GM23338 (cell line): Measurements from ENCODE around the gene PCDHGB5. TPM values are rescaled to one million over a fixed set of nuclear protein-coding genes. Genes with fewer than 3 reads are reported as not detected.

Experiments
- ATAC-seq: fragments of 200-7000 bp; cut with Tn5 transposase; 3 replicates; pipeline ENCODE4 v1.9.1; 2020
- DNase-seq: peaks from one replicate; pipeline ENCODE4 v3.0.0-alpha.2; 2015; ENCODE audit warnings: low spot score
- H2AFZ ChIP-seq: fragments of 200-600 bp; sonication (generic); 2 replicates; pipeline ENCODE4 v1.8.0; 2016; ENCODE audit warnings: antibody characterized with exemption, mild to moderate bottlenecking, moderate library complexity
- H3F3A ChIP-seq: fragments of 200-600 bp; sonication (generic); replicated peaks from 2 replicates; pipeline ENCODE4 v1.8.0; 2017; ENCODE audit warnings: antibody characterized with exemption, mixed run types, low read depth
- H3K27ac ChIP-seq: fragments of 200-600 bp; sonication (generic); 2 replicates; pipeline ENCODE4 v1.6.1; 2016; ENCODE audit warnings: low read depth
- H3K27me3 ChIP-seq: fragments of 200-600 bp; sonication (generic); 2 replicates; pipeline ENCODE4 v1.8.0; 2016; ENCODE audit warnings: mild to moderate bottlenecking, mixed run types, moderate library complexity; ENCODE audit not compliant: insufficient read depth
- H3K36me3 ChIP-seq: fragments of 200-600 bp; sonication (generic); 2 replicates; pipeline ENCODE4 v1.8.0; 2016; ENCODE audit warnings: mild to moderate bottlenecking; ENCODE audit not compliant: insufficient read depth
- H3K4me1 ChIP-seq: fragments of 200-600 bp; sonication (generic); 2 replicates; pipeline ENCODE4 v1.8.0; 2016; ENCODE audit warnings: mild to moderate bottlenecking, moderate library complexity; ENCODE audit not compliant: insufficient read depth
- H3K4me2 ChIP-seq: fragments of 200-600 bp; sonication (generic); 2 replicates; pipeline ENCODE4 v1.7.1; 2017; ENCODE audit warnings: mixed run types
- H3K4me3 ChIP-seq: fragments of 200-600 bp; sonication (generic); 2 replicates; pipeline ENCODE4 v1.6.1; 2016; ENCODE audit warnings: mixed run types
- H3K79me2 ChIP-seq: fragments of 200-600 bp; sonication (generic); replicated peaks from 2 replicates; pipeline ENCODE4 v1.8.0; 2017; ENCODE audit warnings: mild to moderate bottlenecking; ENCODE audit not compliant: insufficient read depth
- H3K9me2 ChIP-seq: fragments of 200-600 bp; sonication (generic); 2 replicates; pipeline ENCODE4 v1.8.0; 2017; ENCODE audit not compliant: insufficient read depth
- H4K20me1 ChIP-seq: fragments of 200-600 bp; sonication (generic); replicated peaks from 2 replicates; pipeline ENCODE4 v1.8.0; 2017; ENCODE audit warnings: mild to moderate bottlenecking; ENCODE audit not compliant: insufficient read depth
- H3K27ac Mint-ChIP-seq: 2 replicates; pipeline ENCODE4 v1.8.0; 2020; ENCODE audit warnings: inconsistent platforms, mild to moderate bottlenecking, moderate library complexity, mixed read lengths
- H3K27me3 Mint-ChIP-seq: 3 replicates; pipeline ENCODE4 v1.8.0; 2022; ENCODE audit warnings: low read depth, mild to moderate bottlenecking, moderate library complexity, mixed read lengths, inconsistent platforms; ENCODE audit not compliant: insufficient read depth, poor library complexity
- H3K36me3 Mint-ChIP-seq: 3 replicates; pipeline ENCODE4 v1.8.0; 2021; ENCODE audit warnings: low read depth, mild to moderate bottlenecking, inconsistent platforms, moderate library complexity, mixed read lengths
- H3K4me1 Mint-ChIP-seq: 3 replicates; pipeline ENCODE4 v1.8.0; 2020; ENCODE audit warnings: mild to moderate bottlenecking, inconsistent platforms, mixed read lengths
- H3K4me3 Mint-ChIP-seq: 3 replicates; pipeline ENCODE4 v1.8.0; 2021; ENCODE audit warnings: moderate library complexity, mild to moderate bottlenecking, inconsistent platforms, mixed read lengths
- H3K9me3 Mint-ChIP-seq: 3 replicates; pipeline ENCODE4 v1.8.0; 2020; ENCODE audit warnings: moderate library complexity, mild to moderate bottlenecking, inconsistent platforms, mixed read lengths
- EZH2 ChIP-seq: fragments of 200-600 bp; sonication (generic); IDR thresholded peaks from one replicate; pipeline ENCODE4 v1.8.0; 2017; ENCODE audit warnings: antibody characterized with exemption, mild to moderate bottlenecking, low read depth; ENCODE audit not compliant: unreplicated experiment
- JUNB ChIP-seq: IDR thresholded peaks from one replicate; pipeline ENCODE4 v1.6.1; 2016; ENCODE audit warnings: antibody characterized with exemption; ENCODE audit not compliant: unreplicated experiment
- NANOG ChIP-seq: IDR thresholded peaks from 2 replicates; pipeline ENCODE4 v1.6.1; 2016; ENCODE audit warnings: antibody characterized with exemption, borderline replicate concordance
- POLR2AphosphoS5 ChIP-seq: IDR thresholded peaks from 2 replicates; pipeline ENCODE4 v1.6.1; 2016; ENCODE audit warnings: antibody characterized with exemption, low read depth
- STAT1 ChIP-seq: IDR thresholded peaks from one replicate; pipeline ENCODE4 v1.6.1; 2016; ENCODE audit warnings: antibody characterized with exemption; ENCODE audit not compliant: unreplicated experiment
- ZNF114 ChIP-seq: fragments of 250-450 bp; sonication (Bioruptor Pico); IDR thresholded peaks from 2 replicates; pipeline ENCODE4 v1.5.0; 2020; ENCODE audit warnings: mild to moderate bottlenecking, moderate library complexity
- polyA plus RNA-seq: library from polyadenylated mRNA; unstranded; fragments of >200 nt; fragmentation: Nextera tagmentation; extraction: Ambion mirVana; gene quantifications from 2 replicates; pipeline ENCODE4 v1.2.1, GENCODE V29; 2016
- total RNA-seq: library from RNA; depleted of rRNA; stranded (reverse); fragments of >200 nt; shearing (Covaris generic); gene quantifications from 2 replicates; pipeline ENCODE4 v1.2.3, GENCODE V29; 2014
- TF ChIP-seq, protein P1 (sequence below): IDR thresholded peaks from 2 replicates; pipeline ENCODE4 v1.6.1; 2016; ENCODE audit warnings: antibody characterized with exemption
- TF ChIP-seq, protein P2 (sequence below): IDR thresholded peaks from one replicate; pipeline ENCODE4 v1.6.1; 2018; ENCODE audit warnings: antibody characterized with exemption; ENCODE audit not compliant: unreplicated experiment
- TF ChIP-seq, protein P3 (sequence below), 2 experiments: fragments of 200-600 bp in 1 of 2; sonication (generic) in 1 of 2; conservative IDR thresholded peaks; 2 replicates each; pipeline versions ENCODE4 v1.5.1 to v1.6.1; 2016 to 2017; ENCODE audit warnings: antibody characterized with exemption in 2 of 2, low read depth in 2 of 2, mild to moderate bottlenecking in 2 of 2, moderate library complexity in 1 of 2

The PCDHGB5 gene
- total and polyA plus RNA-seq, 2 experiments from 2014 or later, result 2.5 to 18.5 TPM

DNA sequence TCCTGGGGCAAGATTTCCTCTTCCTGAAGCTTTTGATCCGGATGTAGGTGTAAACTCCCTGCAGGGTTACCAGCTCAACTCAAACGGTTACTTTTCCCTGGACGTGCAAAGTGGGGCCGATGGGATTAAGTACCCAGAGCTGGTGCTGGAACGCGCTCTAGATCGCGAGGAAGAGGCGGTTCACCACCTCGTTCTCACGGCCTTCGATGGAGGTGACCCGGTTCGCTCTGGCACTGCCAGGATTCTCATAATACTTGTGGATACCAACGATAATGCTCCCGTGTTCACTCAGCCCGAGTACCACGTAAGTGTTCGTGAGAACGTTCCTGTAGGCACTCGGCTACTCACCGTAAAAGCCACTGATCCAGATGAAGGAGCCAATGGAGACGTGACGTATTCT is 42.1 kb upstream of the PCDHGB5 start (continued):
- TF ChIP-seq, protein P1, sequence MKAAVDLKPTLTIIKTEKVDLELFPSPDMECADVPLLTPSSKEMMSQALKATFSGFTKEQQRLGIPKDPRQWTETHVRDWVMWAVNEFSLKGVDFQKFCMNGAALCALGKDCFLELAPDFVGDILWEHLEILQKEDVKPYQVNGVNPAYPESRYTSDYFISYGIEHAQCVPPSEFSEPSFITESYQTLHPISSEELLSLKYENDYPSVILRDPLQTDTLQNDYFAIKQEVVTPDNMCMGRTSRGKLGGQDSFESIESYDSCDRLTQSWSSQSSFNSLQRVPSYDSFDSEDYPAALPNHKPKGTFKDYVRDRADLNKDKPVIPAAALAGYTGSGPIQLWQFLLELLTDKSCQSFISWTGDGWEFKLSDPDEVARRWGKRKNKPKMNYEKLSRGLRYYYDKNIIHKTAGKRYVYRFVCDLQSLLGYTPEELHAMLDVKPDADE, result no peak
- TF ChIP-seq POLR2AphosphoS5, result no peak
- no peak for TF ChIP-seq JUNB
- TF ChIP-seq, protein P2, sequence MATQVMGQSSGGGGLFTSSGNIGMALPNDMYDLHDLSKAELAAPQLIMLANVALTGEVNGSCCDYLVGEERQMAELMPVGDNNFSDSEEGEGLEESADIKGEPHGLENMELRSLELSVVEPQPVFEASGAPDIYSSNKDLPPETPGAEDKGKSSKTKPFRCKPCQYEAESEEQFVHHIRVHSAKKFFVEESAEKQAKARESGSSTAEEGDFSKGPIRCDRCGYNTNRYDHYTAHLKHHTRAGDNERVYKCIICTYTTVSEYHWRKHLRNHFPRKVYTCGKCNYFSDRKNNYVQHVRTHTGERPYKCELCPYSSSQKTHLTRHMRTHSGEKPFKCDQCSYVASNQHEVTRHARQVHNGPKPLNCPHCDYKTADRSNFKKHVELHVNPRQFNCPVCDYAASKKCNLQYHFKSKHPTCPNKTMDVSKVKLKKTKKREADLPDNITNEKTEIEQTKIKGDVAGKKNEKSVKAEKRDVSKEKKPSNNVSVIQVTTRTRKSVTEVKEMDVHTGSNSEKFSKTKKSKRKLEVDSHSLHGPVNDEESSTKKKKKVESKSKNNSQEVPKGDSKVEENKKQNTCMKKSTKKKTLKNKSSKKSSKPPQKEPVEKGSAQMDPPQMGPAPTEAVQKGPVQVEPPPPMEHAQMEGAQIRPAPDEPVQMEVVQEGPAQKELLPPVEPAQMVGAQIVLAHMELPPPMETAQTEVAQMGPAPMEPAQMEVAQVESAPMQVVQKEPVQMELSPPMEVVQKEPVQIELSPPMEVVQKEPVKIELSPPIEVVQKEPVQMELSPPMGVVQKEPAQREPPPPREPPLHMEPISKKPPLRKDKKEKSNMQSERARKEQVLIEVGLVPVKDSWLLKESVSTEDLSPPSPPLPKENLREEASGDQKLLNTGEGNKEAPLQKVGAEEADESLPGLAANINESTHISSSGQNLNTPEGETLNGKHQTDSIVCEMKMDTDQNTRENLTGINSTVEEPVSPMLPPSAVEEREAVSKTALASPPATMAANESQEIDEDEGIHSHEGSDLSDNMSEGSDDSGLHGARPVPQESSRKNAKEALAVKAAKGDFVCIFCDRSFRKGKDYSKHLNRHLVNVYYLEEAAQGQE, result no peak
- TF ChIP-seq ZNF114, result no peak
- TF ChIP-seq EZH2, result no peak
- TF ChIP-seq, protein P3, sequence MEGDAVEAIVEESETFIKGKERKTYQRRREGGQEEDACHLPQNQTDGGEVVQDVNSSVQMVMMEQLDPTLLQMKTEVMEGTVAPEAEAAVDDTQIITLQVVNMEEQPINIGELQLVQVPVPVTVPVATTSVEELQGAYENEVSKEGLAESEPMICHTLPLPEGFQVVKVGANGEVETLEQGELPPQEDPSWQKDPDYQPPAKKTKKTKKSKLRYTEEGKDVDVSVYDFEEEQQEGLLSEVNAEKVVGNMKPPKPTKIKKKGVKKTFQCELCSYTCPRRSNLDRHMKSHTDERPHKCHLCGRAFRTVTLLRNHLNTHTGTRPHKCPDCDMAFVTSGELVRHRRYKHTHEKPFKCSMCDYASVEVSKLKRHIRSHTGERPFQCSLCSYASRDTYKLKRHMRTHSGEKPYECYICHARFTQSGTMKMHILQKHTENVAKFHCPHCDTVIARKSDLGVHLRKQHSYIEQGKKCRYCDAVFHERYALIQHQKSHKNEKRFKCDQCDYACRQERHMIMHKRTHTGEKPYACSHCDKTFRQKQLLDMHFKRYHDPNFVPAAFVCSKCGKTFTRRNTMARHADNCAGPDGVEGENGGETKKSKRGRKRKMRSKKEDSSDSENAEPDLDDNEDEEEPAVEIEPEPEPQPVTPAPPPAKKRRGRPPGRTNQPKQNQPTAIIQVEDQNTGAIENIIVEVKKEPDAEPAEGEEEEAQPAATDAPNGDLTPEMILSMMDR (conservative IDR thresholded peaks at IDR 0.05; ENCODE audit: low read depth in 2 of 2), result no peak
- no peak for TF ChIP-seq NANOG

DNA sequence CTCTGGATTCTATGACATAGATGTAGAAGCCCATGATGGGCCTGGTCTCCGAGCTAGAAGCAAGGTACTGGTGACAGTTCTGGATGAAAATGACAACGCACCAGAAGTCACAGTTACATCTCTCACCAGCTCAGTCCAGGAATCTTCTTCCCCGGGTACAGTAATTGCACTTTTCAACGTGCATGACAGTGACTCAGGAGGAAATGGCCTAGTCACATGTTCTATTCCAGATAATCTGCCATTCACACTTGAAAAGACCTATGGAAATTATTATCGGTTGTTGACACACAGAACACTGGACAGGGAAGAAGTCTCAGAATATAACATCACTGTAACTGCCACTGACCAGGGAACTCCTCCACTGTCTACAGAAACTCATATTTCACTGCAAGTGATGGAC is 41.6 kb upstream of the PCDHGB5 start:
- 0 out of 2 replicates have a peak, but pooled peaks cover 3% of the 10 kb centered on the region for H3F3A ChIP-seq
- no peaks in the 10 kb centered on the region for H3K36me3 ChIP-seq
- no peaks in the 10 kb centered on the region for H3K27me3 ChIP-seq
- H2AFZ ChIP-seq, result no peak overlapping the region
- peaks cover 62% of the 10 kb centered on the region for H3K9me3 Mint-ChIP-seq
- DNase-seq (no peak), ATAC-seq (no peak)
- peaks cover 5% of the 10 kb centered on the region for H3K4me1 Mint-ChIP-seq
- H3K4me3 ChIP-seq, result no peak overlapping the region
- no peak overlapping the region for H3K27ac ChIP-seq
- peaks cover 61% of the 10 kb centered on the region for H3K36me3 Mint-ChIP-seq
- H3K9me2 ChIP-seq, result no peaks in the 10 kb centered on the region
- H4K20me1 ChIP-seq, result no peaks in the 10 kb centered on the region
- H3K79me2 ChIP-seq, result no peaks in the 10 kb centered on the region
- H3K27ac Mint-ChIP-seq, result no peak overlapping the region
- H3K4me3 Mint-ChIP-seq, result no peak overlapping the region
- H3K4me1 ChIP-seq, result no peaks in the 10 kb centered on the region
- H3K4me2 ChIP-seq, result no peak overlapping the region
- peaks cover 9% of the 10 kb centered on the region for H3K27me3 Mint-ChIP-seq
- TF ChIP-seq STAT1, result no peak
- TF ChIP-seq, protein P2, result no peak
